Skeletal muscle cell (primary cell): ENCODE data around the gene EBI3.
"Not testable (repeated sequence)": the region's sequence is repeated elsewhere in the genome, so short reads cannot be mapped to it uniquely, and the experiment has no call there.

Experiments
- DNase-seq: peaks from one replicate; pipeline ENCODE4 v3.0.0-alpha.2; 2010; ENCODE audit warnings: low read depth
- H3K4me3 ChIP-seq: 2 replicates; pipeline ENCODE4 v1.5.1; 2011; ENCODE audit warnings: low read depth, mild to moderate bottlenecking, control low read depth, low read length, moderate library complexity

The EBI3 gene

GRCh38 chr19:4229179-4229931 lies at the start of gene EBI3:
Gene EBI3 (plus strand): TSS chr19:4229523. CDS start chr19:4229551, 28 bp downstream.
- no peak within 1 kb of the TSS for H3K4me3 ChIP-seq
- peak; percentile 26 for DNase-seq

GRCh38 chr19:4181053-4181508 lies 48.2 kb upstream of the EBI3 start:
- DNase-seq: no peak
- no peak overlapping the region for H3K4me3 ChIP-seq

DNA sequence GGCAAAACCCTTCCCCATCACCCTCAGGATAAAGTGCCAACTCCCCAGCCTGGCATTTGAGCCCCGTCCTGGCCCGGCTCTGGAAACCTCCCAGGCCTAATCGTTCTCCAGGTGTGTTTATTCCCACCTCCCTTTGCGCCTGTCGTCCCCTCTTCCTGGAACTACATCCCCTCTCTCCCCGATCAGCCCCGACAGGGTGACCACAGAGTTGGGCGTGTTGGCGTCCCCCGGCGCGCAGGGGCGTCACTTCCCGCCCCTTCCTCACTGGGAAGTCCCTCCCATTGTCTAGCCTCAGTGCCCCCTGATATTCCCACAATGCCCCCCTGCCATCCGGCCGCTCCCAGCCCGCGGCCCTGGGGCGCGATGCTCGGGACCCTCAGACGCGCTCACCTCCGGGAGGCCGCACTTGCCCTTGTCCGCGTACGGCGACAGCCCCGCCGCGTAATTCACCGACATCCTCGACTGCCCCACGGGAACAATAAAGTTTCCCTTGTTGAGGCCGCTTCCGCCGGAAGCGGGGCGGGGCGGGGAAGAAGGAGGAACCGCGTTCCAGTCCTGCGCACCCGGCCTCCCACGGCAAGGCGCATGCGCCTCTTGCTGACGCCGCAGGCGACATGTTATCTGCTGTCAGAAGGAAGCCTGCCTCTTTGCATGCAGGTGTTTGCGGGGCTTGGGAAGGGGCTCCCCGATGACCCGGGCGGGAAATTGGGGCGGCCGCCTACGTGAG lies 47.1 kb upstream of the EBI3 start, which contains the start of the genes ANKRD24 and SIRT6:
ANKRD24 (plus strand) TSS at position 606 of the 727 bp plus-strand sequence. CDS start 3,737 bp downstream, outside the sequence.
SIRT6 (minus strand) TSS at position 480 of the 727 bp plus-strand sequence; CDS start at position 456, 24 bp downstream.
- H3K4me3 ChIP-seq: peak within 1 kb of the TSS; percentile 97
- DNase-seq: peak; percentile 87

GRCh38 chr19:4183967-4184717 lies 45.2 kb upstream of the EBI3 start:
- DNase-seq: no peak
- H3K4me3 ChIP-seq: no peak overlapping the region

DNA sequence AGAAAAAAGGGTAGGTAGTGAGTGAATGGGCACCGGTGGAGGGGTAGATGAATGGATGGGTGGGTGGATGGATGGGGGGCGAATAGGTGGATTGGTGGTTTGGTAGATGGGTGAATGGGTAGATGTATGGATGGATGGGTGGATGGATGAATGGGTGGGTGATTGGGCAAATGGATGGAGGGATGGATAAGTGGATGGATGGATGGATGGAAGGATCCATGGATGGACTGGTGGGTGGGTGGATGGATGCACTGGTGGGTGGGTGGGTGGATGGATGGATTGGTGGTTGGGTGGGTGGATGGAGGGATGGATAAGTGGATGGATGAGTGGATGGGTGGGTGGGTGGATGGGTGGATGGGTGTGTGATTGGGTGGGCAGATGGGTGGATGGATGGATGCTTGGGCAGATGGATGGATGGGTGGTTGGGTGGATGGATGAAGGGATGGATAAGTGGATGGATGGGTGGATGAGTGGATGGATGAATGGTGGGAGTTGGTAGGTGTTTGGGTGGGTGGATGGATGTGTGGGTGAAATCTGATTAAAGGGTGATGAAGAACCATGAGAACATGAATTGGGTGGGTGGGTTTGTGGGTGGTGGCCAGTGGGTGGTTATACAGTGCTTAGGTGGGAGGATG lies 44.5 kb upstream of the EBI3 start:
- DNase-seq: no peak
- no peak overlapping the region for H3K4me3 ChIP-seq

GRCh38 chr19:4185413-4186086 lies 43.8 kb upstream of the EBI3 start:
- no peak for DNase-seq
- no peak overlapping the region for H3K4me3 ChIP-seq

DNA sequence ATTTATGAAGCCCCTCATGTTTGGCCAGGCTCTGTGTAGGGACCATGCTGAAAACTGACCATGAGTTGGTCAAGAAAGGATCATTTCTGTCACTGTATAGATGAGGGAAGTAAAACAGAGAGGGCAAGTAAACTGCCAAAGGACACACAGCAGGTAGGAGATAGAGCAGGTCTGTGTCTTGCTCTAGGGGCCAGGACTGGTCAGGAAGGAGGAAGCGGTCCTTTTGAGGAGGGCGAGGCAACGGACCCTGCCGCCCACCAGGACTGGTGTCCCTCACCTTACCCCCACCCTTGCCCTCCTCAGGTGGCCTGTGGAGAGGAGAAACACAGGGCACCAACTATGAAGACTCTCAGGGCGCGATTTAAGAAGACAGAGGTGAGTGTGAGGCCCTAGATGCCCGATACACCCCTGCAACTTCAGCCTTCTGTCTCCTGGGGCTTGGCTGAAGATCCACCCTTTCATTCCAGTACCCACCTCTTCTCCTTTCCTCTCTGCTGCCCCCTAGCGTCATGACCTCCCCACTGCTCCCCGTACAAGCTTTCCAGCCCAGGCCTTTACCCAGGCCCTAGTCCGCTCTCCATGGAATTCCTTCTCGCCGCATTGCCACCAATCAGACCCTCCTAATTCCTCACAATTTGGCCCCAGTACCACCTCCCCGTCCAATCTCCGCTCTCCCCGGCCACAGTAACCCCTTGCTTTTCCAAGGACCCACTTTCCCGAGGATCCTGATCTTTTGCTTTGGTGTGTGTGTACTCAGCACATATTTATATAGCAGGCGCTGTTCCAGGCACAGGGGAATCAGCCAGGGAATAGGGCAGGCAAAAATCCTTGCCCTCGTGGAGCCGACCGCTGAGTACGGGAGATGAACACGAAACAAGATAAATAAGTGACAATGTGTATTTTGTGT lies 43.0 kb upstream of the EBI3 start:
- DNase-seq: no peak
- no peak overlapping the region for H3K4me3 ChIP-seq

DNA sequence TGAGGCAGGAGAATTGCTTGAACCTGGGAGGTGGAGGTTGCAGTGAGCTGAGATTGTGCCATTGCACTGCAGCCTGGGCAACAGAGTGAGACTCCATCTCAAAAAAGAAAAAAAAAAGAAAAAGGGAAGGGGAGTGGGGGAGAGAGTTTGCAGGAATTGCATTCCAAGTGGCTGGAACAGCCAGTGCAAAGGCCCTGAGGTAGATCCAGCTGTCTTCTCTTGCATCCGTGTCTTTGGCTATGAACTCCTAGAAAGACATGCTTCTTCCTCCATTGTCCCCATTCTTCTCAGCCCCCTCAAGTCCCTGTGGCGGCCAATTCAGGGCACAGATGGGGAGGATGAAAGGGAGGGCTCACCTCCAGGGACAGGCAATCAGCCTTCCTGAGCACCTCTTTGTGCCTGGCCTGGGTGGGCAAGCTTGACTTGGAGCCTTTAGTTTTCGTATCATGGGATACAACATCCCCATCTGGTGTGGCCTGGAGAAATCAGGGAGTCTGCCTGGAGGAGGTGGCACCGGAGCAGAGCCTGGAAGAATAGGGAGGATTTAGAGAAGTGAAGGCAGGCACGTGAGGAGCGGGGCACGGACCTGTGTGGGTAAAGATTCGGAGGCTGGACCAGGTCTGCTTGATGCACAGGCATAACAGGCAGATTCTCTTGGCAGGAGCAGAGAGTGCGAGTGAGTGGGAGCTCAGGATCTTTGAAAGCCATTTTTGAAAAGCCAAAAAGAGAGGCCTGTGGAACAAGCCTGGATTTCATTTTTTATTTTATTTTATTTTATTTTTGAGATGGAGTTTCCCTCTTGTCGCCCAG lies 41.8 kb upstream of the EBI3 start:
- no peak overlapping the region for H3K4me3 ChIP-seq
- DNase-seq: no peak

GRCh38 chr19:4189641-4190040 lies 39.7 kb upstream of the EBI3 start:
- H3K4me3 ChIP-seq: no peak overlapping the region
- DNase-seq: no peak

DNA sequence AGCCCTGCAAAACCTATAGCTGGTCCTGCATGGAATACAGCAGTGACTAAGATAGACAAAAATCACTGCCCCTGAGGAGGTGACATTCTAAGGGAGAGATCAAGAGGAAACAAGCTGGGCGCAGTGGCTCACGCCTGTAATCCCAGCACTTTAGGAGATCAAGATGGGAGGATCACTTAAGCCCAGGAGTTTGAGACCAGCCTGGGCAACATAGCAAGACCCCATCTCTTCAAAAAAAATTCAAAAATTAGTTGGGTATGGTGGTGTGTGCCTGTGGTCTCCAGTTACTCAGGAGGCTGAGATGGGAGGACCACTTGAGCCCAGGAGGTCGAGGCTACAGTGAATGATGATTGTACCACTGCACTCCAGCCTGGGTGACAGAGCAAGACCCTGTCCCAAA lies 36.8 kb upstream of the EBI3 start:
- H3K4me3 ChIP-seq, DNase-seq: not testable (repeated sequence)

DNA sequence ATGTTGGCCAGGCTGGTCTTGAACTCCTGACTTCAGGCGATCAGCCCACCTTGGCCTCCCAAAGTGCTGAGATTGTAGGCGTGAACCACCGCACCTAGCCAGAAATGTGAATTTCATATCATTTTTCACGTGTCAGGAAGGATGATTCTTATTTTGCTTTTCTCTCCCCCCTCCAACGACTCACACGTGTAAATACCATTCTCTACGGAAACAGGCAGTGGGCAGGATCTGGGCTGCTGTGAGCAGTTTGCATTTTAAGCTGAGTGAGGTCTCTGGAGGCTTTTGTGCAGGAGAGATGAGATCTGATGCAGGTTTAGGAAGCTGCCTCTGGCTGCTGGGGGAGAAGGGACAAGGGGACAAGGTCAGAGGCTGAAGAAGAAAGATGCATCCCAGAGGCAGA lies 35.0 kb upstream of the EBI3 start:
- H3K4me3 ChIP-seq: no peak overlapping the region
- DNase-seq: no peak

DNA sequence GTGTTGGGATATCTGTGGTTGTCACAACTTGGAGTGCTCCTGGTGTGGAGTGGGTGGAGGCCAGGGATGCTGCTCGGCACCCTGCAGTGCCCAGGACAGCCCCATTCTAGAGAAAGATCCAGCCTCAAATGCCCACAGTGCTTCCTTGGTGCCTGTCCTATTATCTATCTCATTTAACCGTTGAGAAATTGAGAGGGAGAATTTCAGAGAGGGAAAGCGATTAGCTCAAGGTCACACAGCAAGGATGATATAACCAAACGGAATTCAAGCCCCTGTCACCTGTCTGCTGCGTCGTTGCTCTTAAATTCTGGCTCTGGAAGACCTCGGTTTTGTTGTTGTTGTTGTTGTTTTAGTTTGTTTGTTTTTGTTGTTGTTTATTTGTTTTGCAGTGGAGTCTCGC lies 33.3 kb upstream of the EBI3 start:
- no peak for DNase-seq
- H3K4me3 ChIP-seq: no peak overlapping the region

- no peak for DNase-seq
Measured at GRCh38 chr19:4196587-4197148, 32.7 kb upstream of the EBI3 start.

DNA sequence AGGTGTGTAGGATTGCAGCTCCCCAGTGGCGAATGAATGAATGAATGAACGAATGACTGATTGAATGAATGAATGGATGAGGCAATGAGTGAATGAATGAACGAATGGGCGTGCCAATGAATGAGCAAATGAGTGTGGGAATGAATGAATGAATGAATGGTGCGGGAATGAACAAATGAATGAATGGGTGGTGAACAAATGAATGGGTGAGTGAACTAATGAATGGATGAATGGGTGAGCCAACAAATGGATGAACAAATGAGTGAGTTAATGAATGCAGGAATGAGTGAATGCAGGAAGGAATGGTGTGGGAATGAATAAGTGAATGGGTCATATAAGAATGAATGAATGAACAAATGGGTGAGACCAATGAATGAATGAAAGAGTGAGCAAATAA lies 32.1 kb upstream of the EBI3 start:
- DNase-seq: no peak
- no peak overlapping the region for H3K4me3 ChIP-seq

More at GRCh38 chr19:4196587-4197148, 32.7 kb upstream of the EBI3 start:
- no peak overlapping the region for H3K4me3 ChIP-seq

GRCh38 chr19:4197625-4198466 lies 31.5 kb upstream of the EBI3 start:
- H3K4me3 ChIP-seq: no peak overlapping the region
- no peak for DNase-seq
